ENCODE measurements around the gene CSMD2. TPM values are rescaled to one million over a fixed set of nuclear protein-coding genes. Genes with fewer than 3 reads are reported as not detected.

CSMD2 gene
- polyA plus RNA-seq, 3 donors: 0.84 to 1.3 (median 1.0) TPM

DNA sequence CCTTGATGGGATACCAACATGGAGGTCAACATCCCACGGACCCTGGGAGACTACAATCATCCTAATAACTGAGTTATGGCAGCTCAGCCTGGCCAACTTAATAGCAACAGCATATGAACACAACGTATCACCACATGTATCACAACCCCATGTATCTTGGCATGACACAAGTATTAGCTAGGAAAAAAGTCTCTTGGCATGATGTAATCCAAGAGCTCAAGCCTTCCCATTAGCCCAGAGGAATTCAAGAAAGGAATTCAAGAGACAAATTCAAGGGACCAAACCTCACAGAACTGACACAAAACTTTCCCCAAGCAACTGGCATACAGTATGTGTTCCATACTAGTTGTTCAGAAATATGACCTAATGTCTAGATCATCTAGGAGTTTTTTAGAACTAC lies 402.1 kb downstream of the CSMD2 start:
- DNase-seq (ENCODE audit: extremely low read depth in 1 of 11, low read depth in 9 of 11, low spot score in 4 of 11): no peak

DNA sequence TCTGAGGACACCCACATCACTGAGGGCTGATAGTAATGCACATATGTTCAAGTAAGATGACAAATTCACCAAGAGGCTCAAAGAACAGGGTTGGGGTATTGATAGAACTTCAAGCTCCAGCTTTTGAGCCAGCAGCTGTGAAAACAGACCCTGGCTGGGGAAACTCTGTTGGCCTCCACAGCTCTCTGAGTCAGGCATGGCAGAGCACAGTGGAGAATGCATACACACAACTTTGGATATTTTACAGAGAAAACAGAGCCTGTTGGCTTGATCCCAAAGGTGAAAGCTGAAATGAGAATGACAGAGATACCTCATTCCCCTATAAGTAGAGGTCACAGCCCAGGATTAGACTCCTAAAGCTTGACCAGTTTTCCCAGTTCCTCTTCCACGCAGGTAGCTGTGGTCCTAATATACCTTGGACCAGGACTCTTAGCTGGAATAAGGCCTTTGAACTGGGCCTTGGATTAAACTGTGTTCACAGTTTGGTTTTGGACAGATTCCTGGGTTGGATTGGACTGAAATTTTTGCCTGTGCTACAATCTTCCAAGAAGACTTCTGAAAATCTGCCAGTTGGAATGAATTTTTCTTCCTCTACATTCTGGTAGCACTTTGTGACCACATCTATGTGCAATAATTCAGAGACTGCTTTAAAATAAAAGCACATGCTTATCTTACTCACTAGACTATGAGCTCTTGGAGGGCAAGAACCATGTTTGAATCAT lies 402.8 kb downstream of the CSMD2 start:
- no peak for DNase-seq (ENCODE audit: extremely low read depth in 1 of 11, low read depth in 9 of 11, low spot score in 4 of 11)

DNA sequence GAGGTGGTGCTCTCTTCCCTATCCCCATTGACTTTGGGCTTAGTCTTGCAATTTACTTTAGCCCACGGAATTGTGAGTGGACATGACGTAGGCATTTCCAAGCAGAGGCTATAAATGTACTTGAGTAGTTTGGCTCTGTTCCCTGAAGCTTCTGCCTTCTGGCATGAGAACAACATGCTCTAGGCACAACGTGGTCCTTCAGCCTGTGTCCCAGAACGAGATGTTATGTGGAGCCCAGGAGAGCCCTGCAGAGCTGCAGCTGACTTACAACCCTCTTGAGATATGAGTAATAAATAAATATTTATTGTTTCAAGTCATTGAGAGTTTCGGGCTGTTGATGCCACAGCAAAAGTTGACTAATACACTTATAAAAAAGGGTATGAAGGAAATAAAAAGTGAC lies 406.3 kb downstream of the CSMD2 start:
- no peak for DNase-seq (ENCODE audit: extremely low read depth in 1 of 11, low read depth in 9 of 11, low spot score in 4 of 11)

DNA sequence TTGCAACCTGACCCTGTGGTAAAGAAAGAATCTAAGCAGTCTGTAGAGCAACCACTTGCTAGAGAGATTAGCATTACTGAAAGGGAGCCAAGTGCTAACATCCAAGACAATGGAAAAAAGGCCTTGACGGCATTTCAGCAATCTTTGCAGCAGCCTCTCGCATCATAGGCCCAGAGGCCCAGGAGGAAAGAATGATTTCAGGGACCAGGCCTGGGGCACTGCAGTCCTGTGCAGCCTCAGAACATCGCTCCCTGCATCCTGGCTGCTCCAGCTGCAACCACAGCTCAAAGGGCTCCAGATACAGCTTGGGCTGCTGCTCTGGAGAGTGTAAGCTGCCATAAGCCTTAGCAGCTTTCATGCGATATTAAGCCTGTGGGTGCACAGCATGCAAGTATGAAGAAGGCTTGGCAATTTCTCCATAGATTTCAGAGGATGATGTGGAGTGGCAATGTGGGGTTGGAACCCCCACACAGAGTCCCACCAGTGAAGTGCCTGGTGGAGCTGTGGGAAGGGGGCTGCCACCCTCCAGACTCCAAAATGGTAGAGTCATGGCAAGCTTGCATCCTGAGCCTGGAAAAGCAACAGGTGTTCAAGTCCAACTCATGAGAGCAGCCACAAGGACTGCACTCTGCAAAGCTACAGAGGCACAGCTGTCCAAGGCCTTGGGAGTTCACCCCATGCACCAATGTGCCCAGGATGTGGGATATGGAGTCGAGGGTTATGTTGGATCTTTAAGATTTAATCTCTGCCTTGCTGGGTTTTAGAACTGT lies 411.8 kb downstream of the CSMD2 start:
- DNase-seq (ENCODE audit: extremely low read depth in 1 of 11, low read depth in 9 of 11, low spot score in 4 of 11): no peak

GRCh38 chr1:33745942-33746341 lies 419.1 kb downstream of the CSMD2 start:
- DNase-seq (ENCODE audit: extremely low read depth in 1 of 11, low read depth in 9 of 11, low spot score in 4 of 11): no peak

- no peak for DNase-seq (ENCODE audit: extremely low read depth in 1 of 11, low read depth in 9 of 11, low spot score in 4 of 11)
Observed at GRCh38 chr1:33743221-33743998, 421.6 kb downstream of the CSMD2 start.

GRCh38 chr1:33742663-33743062 lies 422.4 kb downstream of the CSMD2 start:
- no peak for DNase-seq (ENCODE audit: extremely low read depth in 1 of 11, low read depth in 9 of 11, low spot score in 4 of 11)

GRCh38 chr1:33741749-33742148 lies 423.3 kb downstream of the CSMD2 start:
- no peak for DNase-seq (ENCODE audit: extremely low read depth in 1 of 11, low read depth in 9 of 11, low spot score in 4 of 11)

- no peak for DNase-seq (ENCODE audit: extremely low read depth in 1 of 11, low read depth in 9 of 11, low spot score in 4 of 11)
Observed at GRCh38 chr1:33740040-33740744, 424.8 kb downstream of the CSMD2 start.

DNA sequence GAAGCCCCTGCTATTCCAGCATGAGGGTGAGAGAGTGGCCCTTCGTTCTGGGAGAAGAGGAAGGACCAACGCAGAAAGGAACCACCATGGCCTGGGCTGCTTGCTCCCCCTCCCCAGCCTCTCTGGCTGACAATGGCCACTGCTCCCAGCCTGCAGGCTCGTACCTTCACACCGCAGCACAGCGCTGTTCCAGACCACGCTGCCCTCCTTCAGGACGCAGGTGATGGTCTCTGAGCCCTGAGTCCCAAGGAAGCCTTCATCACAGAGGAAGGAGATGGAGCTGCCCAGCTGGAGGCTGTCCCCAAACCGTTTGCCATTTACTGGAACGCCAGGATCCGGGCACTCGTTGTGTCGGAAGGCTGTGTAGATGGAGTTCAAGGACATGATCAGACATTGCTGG lies 426.1 kb downstream of the CSMD2 start:
- no peak for DNase-seq (ENCODE audit: extremely low read depth in 1 of 11, low read depth in 9 of 11, low spot score in 4 of 11)

DNA sequence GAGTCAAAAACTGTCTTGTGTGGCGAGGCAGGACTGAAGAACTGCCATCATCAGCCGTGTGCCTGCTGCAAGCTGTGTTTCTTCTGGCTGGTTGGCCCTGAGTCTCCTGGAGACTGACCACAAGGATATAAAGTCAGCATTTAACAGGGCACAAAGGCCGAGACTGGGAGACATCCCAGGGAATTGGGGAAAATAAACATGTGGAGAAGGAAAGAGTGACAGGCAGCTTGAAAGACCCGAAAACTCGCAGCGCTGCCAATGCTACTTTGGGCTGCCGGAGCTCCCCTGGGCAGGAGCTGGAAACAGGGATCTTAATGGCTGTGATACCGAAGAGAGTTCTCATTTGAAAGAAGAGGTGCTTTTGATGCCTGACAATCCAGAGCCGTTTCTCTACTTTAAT lies 426.5 kb downstream of the CSMD2 start:
- DNase-seq (ENCODE audit: extremely low read depth in 1 of 11, low read depth in 9 of 11, low spot score in 4 of 11): no peak

DNA sequence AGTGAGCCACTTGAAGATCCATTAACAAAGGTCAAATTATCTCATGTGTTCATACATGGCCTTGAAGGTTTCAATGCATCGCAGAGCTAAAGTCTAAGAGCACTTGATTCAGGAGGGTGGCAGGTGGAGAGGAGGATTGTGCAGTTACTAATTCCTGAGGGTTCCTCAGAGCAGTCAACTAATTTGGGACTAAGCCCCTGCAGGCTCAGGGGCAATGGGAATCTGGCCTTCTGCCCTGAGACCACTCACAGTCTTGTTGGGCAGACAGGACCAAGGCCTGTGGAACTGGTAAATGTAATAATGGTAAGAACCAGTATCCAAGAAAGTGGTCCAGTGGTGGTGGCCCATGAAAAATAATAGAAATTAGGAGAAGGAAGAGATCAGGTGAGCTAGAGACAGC lies 428.5 kb downstream of the CSMD2 start:
- DNase-seq (ENCODE audit: extremely low read depth in 1 of 11, low read depth in 9 of 11, low spot score in 4 of 11): no peak

- DNase-seq (ENCODE audit: extremely low read depth in 1 of 11, low read depth in 9 of 11, low spot score in 4 of 11): peak in 1 of 11 donors; percentile 20
Observed at GRCh38 chr1:33735624-33736023, 429.4 kb downstream of the CSMD2 start.

- no peak for DNase-seq (ENCODE audit: extremely low read depth in 1 of 11, low read depth in 9 of 11, low spot score in 4 of 11)
Observed at GRCh38 chr1:33727310-33727709, 437.7 kb downstream of the CSMD2 start.

DNA sequence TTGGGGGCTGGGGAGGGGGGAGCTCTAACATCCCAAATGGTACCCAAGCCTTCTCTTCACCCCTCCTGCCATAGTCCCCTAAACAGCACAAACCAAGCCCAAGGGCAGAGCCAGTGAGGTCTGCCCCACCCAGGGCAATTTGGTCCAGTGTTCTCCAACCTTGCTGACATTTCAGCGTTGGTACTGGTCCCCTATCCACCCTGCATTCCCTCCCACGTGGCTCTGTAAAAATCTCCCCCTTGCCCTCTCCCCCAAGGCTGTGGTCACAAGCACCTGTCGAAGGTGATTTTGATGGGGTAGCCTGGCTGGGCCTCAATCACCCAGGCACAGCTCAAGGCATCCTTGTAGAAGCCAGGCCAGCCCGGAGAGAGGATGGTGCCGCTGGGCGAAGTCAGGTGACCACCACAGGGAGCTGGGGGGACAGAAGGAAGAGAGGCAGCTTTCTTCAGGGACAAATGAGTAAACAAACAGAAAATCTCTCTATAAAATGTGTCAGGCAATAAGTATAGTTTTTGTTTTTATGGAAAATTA lies 438.7 kb downstream of the CSMD2 start:
- no peak for DNase-seq (ENCODE audit: extremely low read depth in 1 of 11, low read depth in 9 of 11, low spot score in 4 of 11)

- DNase-seq (ENCODE audit: extremely low read depth in 1 of 11, low read depth in 9 of 11, low spot score in 4 of 11): no peak
Observed at GRCh38 chr1:33725556-33726160, 439.4 kb downstream of the CSMD2 start.

- no peak for DNase-seq (ENCODE audit: extremely low read depth in 1 of 11, low read depth in 9 of 11, low spot score in 4 of 11)
Observed at GRCh38 chr1:33725037-33725436, 440.0 kb downstream of the CSMD2 start.

GRCh38 chr1:33724348-33724747 lies 440.7 kb downstream of the CSMD2 start:
- no peak for DNase-seq (ENCODE audit: extremely low read depth in 1 of 11, low read depth in 9 of 11, low spot score in 4 of 11)

GRCh38 chr1:33723251-33723650 lies 441.8 kb downstream of the CSMD2 start:
- no peak for DNase-seq (ENCODE audit: extremely low read depth in 1 of 11, low read depth in 9 of 11, low spot score in 4 of 11)

Data from renal cortex interstitium (tissue), 11 donors.